HepG2 (cell line): ENCODE measurements around the gene FUOM. TPM values are rescaled to one million over a fixed set of nuclear protein-coding genes. Genes with fewer than 3 reads are reported as not detected.
A peak's percentile ranks its signal among the peaks of the same experiment; 100 is the strongest.

Experiments
- ARID5B ChIP-seq: IDR thresholded peaks from 2 replicates; pipeline ENCODE4 v1.4.0; 2020; ENCODE audit warnings: mild to moderate bottlenecking, missing genetic modification reagents
- BRCA1 ChIP-seq: sonication (generic); formaldehyde crosslinking; IDR thresholded peaks from 2 replicates; pipeline ENCODE4 v1.4.0; 2020; ENCODE audit warnings: missing genetic modification reagents
- HNRNPL ChIP-seq: fragments of 200-400 bp; formaldehyde crosslinking; IDR thresholded peaks from 2 replicates; pipeline ENCODE4 v1.6.1; 2017; ENCODE audit warnings: mild to moderate bottlenecking, low read depth, low read length
- HOXA3 ChIP-seq: sonication (generic); formaldehyde crosslinking; IDR thresholded peaks from 2 replicates; pipeline ENCODE4 v1.5.0; 2020; ENCODE audit warnings: missing genetic modification reagents
- KAT7 ChIP-seq: IDR thresholded peaks from 2 replicates; pipeline ENCODE4 v1.6.1; 2018; ENCODE audit warnings: borderline replicate concordance, missing compliant biosample characterization
- MIER3 ChIP-seq: IDR thresholded peaks from 2 replicates; pipeline ENCODE4 v1.6.1; 2016; ENCODE audit warnings: missing compliant biosample characterization, borderline replicate concordance
- POLR2G ChIP-seq: fragments of 200-400 bp; formaldehyde crosslinking; IDR thresholded peaks from 2 replicates; pipeline ENCODE4 v1.6.1; 2018; ENCODE audit warnings: mild to moderate bottlenecking, low read depth, low read length, moderate library complexity
- RXRB ChIP-seq: IDR thresholded peaks from 2 replicates; pipeline ENCODE4 v1.6.1; 2016; ENCODE audit warnings: borderline replicate concordance, missing genetic modification reagents, missing compliant biosample characterization
- SATB2 ChIP-seq: sonication (generic); formaldehyde crosslinking; IDR thresholded peaks from 2 replicates; pipeline ENCODE4 v1.5.0; 2020; ENCODE audit warnings: missing genetic modification reagents
- SMAD3 ChIP-seq: sonication (generic); formaldehyde crosslinking; IDR thresholded peaks from 2 replicates; pipeline ENCODE4 v1.4.0; 2020; ENCODE audit warnings: missing genetic modification reagents
- SOX6 ChIP-seq, 2 experiments: fragments of 450-650 bp in 1 of 2; sonication (generic) in 1 of 2; formaldehyde crosslinking in 1 of 2; IDR thresholded peaks; 2 replicates each; pipeline versions ENCODE4 v1.4.0 to v1.6.1; 2017 to 2020; ENCODE audit warnings: antibody characterized with exemption in 1 of 2, mild to moderate bottlenecking in 1 of 2, missing genetic modification reagents in 1 of 2
- THRA ChIP-seq: sonication (generic); formaldehyde crosslinking; IDR thresholded peaks from 2 replicates; pipeline ENCODE4 v1.4.0; 2020; ENCODE audit warnings: missing genetic modification reagents, borderline replicate concordance
- ZKSCAN8 ChIP-seq: IDR thresholded peaks from 2 replicates; pipeline ENCODE4 v1.6.1; 2016; ENCODE audit warnings: borderline replicate concordance, missing genetic modification reagents, missing compliant biosample characterization
- ZNF335 ChIP-seq: sonication (generic); formaldehyde crosslinking; IDR thresholded peaks from 2 replicates; pipeline ENCODE4 v1.4.0; 2020; ENCODE audit warnings: missing genetic modification reagents
- ZNF432 ChIP-seq: sonication (generic); formaldehyde crosslinking; IDR thresholded peaks from 2 replicates; pipeline ENCODE4 v1.5.0; 2020; ENCODE audit warnings: missing genetic modification reagents, mild to moderate bottlenecking, borderline replicate concordance
- ZNF44 ChIP-seq: sonication (generic); formaldehyde crosslinking; IDR thresholded peaks from 2 replicates; pipeline ENCODE4 v1.5.1; 2020; ENCODE audit warnings: mild to moderate bottlenecking, missing genetic modification reagents
- ZNF570 ChIP-seq: sonication (generic); formaldehyde crosslinking; IDR thresholded peaks from 2 replicates; pipeline ENCODE4 v1.4.0; 2020; ENCODE audit warnings: mild to moderate bottlenecking, missing genetic modification reagents, borderline replicate concordance
- ZNF713 ChIP-seq: sonication (generic); formaldehyde crosslinking; IDR thresholded peaks from 2 replicates; pipeline ENCODE4 v1.4.0; 2020; ENCODE audit warnings: mild to moderate bottlenecking, missing genetic modification reagents
- ZZZ3 ChIP-seq: sonication (generic); formaldehyde crosslinking; IDR thresholded peaks from 2 replicates; pipeline ENCODE4 v1.4.0; 2020; ENCODE audit warnings: missing genetic modification reagents, mild to moderate bottlenecking, borderline replicate concordance
- polyA plus RNA-seq, 8 experiments: library from polyadenylated mRNA; depleted of rRNA in 3 of 8; stranded (reverse) in 7 of 8; unstranded in 1 of 8; fragments of >200 nt; fragmentation: Illumina TruSeq in 4 of 8; extraction: Trizol in 4 of 8; gene quantifications; 2 replicates each; pipeline versions ENCODE4 v1.2.1 to v1.2.3, GENCODE V29; 2011 to 2016; ENCODE audit warnings: low read depth in 4 of 8, missing spikeins in 1 of 8, mixed read lengths in 1 of 8; ENCODE audit not compliant: insufficient read depth in 1 of 8
- total RNA-seq, 5 experiments: library from RNA; depleted of rRNA; stranded (reverse); fragments of >200 nt; fragmentation: Illumina TruSeq; extraction: Trizol; gene quantifications; 2 replicates each; pipeline ENCODE4 v1.2.3, GENCODE V29; 2016; ENCODE audit warnings: low read depth in 1 of 5
- TF ChIP-seq, protein P1 (sequence below): sonication (generic); formaldehyde crosslinking; IDR thresholded peaks from 2 replicates; pipeline ENCODE4 v1.5.1; 2020; ENCODE audit warnings: missing genetic modification reagents, mild to moderate bottlenecking, borderline replicate concordance

FUOM gene
- total and polyA plus RNA-seq, 2 of the 13 experiments (the other 11 are each of a cell fraction or from before 2014, with no cell fraction given), result 27.5 to 60.4 TPM

- no peak for TF ChIP-seq SMAD3
- no peak for TF ChIP-seq MIER3 (CRISPR knock-in tag)
- TF ChIP-seq THRA (CRISPR knock-in tag), result no peak
- no peak for TF ChIP-seq RXRB (CRISPR knock-in tag)
- no peak for TF ChIP-seq ZKSCAN8
- no peak for TF ChIP-seq ZNF570
- TF ChIP-seq ARID5B (CRISPR knock-in tag), result no peak
- no peak for TF ChIP-seq ZNF713 (CRISPR knock-in tag)
- TF ChIP-seq POLR2G, result peak; percentile 22; the same call in 1 of the 2 replicates
- TF ChIP-seq HNRNPL, result 0 out of 2 replicates have a peak, but pooled peaks have one; percentile 49
- no peak for TF ChIP-seq ZNF432 (CRISPR knock-in tag)
- no peak for TF ChIP-seq ZZZ3
- TF ChIP-seq ZNF335, result no peak
- TF ChIP-seq HOXA3, result 0 out of 2 replicates have a peak, but pooled peaks have one; percentile 36
- TF ChIP-seq KAT7 (CRISPR knock-in tag), result no peak
- TF ChIP-seq SOX6 (IDR thresholded peaks at IDR 0.05), result no peak
- no peak for TF ChIP-seq SOX6 (CRISPR knock-in tag; IDR thresholded peaks at IDR 0.05)
- no peak for TF ChIP-seq SATB2 (CRISPR knock-in tag)
- TF ChIP-seq, protein P1, sequence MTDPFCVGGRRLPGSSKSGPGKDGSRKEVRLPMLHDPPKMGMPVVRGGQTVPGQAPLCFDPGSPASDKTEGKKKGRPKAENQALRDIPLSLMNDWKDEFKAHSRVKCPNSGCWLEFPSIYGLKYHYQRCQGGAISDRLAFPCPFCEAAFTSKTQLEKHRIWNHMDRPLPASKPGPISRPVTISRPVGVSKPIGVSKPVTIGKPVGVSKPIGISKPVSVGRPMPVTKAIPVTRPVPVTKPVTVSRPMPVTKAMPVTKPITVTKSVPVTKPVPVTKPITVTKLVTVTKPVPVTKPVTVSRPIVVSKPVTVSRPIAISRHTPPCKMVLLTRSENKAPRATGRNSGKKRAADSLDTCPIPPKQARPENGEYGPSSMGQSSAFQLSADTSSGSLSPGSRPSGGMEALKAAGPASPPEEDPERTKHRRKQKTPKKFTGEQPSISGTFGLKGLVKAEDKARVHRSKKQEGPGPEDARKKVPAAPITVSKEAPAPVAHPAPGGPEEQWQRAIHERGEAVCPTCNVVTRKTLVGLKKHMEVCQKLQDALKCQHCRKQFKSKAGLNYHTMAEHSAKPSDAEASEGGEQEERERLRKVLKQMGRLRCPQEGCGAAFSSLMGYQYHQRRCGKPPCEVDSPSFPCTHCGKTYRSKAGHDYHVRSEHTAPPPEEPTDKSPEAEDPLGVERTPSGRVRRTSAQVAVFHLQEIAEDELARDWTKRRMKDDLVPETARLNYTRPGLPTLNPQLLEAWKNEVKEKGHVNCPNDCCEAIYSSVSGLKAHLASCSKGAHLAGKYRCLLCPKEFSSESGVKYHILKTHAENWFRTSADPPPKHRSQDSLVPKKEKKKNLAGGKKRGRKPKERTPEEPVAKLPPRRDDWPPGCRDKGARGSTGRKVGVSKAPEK (CRISPR knock-in tag), result no peak
- TF ChIP-seq ZNF44, result no peak
- no peak for TF ChIP-seq BRCA1
These were observed 6.2 kb downstream of the FUOM start (continued) for GRCh38 chr10:133351408-133352318.
